ENCODE data around the gene EPHA4.

Gene EPHA4

GRCh38 chr2:221465776-221466175, 106.3 kb downstream of the EPHA4 start:
- DNase-seq: no peak

GRCh38 chr2:221464971-221465370, 107.1 kb downstream of the EPHA4 start:
- DNase-seq: no peak

- no peak for DNase-seq
Measured at GRCh38 chr2:221463241-221463896, 108.7 kb downstream of the EPHA4 start.

- DNase-seq: no peak
Measured at GRCh38 chr2:221461901-221462300, 110.2 kb downstream of the EPHA4 start.

- DNase-seq: no peak
Measured at GRCh38 chr2:221460136-221460535, 112.0 kb downstream of the EPHA4 start.

GRCh38 chr2:221458578-221458977, 113.5 kb downstream of the EPHA4 start:
- DNase-seq: no peak

GRCh38 chr2:221455214-221455613, 116.9 kb downstream of the EPHA4 start:
- DNase-seq: no peak

- DNase-seq: no peak
Measured at GRCh38 chr2:221454459-221455105, 117.5 kb downstream of the EPHA4 start.

GRCh38 chr2:221451862-221452788, 120.0 kb downstream of the EPHA4 start:
- DNase-seq: no peak

GRCh38 chr2:221450280-221450679, 121.8 kb downstream of the EPHA4 start:
- DNase-seq: no peak

- no peak for DNase-seq
Measured at GRCh38 chr2:221449406-221449805, 122.7 kb downstream of the EPHA4 start.

- DNase-seq: no peak
Measured at GRCh38 chr2:221448844-221449390, 123.2 kb downstream of the EPHA4 start.

GRCh38 chr2:221448057-221448843, 123.9 kb downstream of the EPHA4 start:
- no peak for DNase-seq

- DNase-seq: no peak
Measured at GRCh38 chr2:221447310-221447709, 124.8 kb downstream of the EPHA4 start.

GRCh38 chr2:221446140-221446539, 126.0 kb downstream of the EPHA4 start:
- no peak for DNase-seq

- DNase-seq: no peak
Measured at GRCh38 chr2:221444106-221444505, 128.0 kb downstream of the EPHA4 start.

- DNase-seq: no peak
Measured at GRCh38 chr2:221443645-221444044, 128.5 kb downstream of the EPHA4 start.

GRCh38 chr2:221442128-221442527, 130.0 kb downstream of the EPHA4 start:
- no peak for DNase-seq

- no peak for DNase-seq
Measured at GRCh38 chr2:221439761-221440479, 132.2 kb downstream of the EPHA4 start.

- DNase-seq: no peak
Measured at GRCh38 chr2:221437056-221437455, 135.0 kb downstream of the EPHA4 start.

GRCh38 chr2:221435171-221435570, 136.9 kb downstream of the EPHA4 start:
- no peak for DNase-seq

GRCh38 chr2:221434142-221434541, 138.0 kb downstream of the EPHA4 start:
- no peak for DNase-seq
